ENCODE results near the gene OLIG1. TPM values are rescaled to one million over a fixed set of nuclear protein-coding genes. Genes with fewer than 3 reads are reported as not detected.

The OLIG1 gene
- total RNA-seq, 1 experiment from 2014 or later, result not detected

Other genes with a start within 250 kb of the OLIG1 start
- gene OLIG2, start 44.2 kb upstream of the OLIG1 start, total RNA-seq (2021; ENCODE audit: unreplicated experiment), result not detected
- 12.3 TPM for gene IFNAR2, start 159.8 kb downstream of the OLIG1 start, total RNA-seq (2021; ENCODE audit: unreplicated experiment)
- 13.7 TPM for gene IL10RB, start 196.2 kb downstream of the OLIG1 start, total RNA-seq (2021; ENCODE audit: unreplicated experiment)